Stimulated activated CD4-positive, alpha-beta T cell treated with anti-CD3 and anti-CD28 coated beads, Interleukin-4, amount 100 ng/mL, for 1 hour (primary cell): ENCODE data around the gene GJB2.

Source experiments
- DNase-seq: peaks from one replicate; pipeline ENCODE4 v3.0.0-alpha.2; 2020

GJB2 gene

DNA sequence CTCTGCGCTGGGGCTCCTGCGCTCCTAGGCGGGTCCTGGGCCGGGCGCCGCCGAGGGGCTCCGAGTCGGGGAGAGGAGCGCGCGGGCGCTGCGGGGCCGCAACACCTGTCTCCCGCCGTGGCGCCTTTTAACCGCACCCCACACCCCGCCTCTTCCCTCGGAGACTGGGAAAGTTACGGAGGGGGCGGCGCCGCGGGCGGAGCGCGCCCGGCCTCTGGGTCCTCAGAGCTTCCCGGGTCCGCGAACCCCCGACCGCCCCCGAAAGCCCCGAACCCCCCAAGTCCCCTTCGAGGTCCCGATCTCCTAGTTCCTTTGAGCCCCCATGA lies at the start of gene GJB2:
Gene GJB2 (minus strand): TSS at position 103 of the 326 bp plus-strand sequence. CDS start 3,357 bp downstream, outside the sequence.
- DNase-seq = peak; percentile 19

DNA sequence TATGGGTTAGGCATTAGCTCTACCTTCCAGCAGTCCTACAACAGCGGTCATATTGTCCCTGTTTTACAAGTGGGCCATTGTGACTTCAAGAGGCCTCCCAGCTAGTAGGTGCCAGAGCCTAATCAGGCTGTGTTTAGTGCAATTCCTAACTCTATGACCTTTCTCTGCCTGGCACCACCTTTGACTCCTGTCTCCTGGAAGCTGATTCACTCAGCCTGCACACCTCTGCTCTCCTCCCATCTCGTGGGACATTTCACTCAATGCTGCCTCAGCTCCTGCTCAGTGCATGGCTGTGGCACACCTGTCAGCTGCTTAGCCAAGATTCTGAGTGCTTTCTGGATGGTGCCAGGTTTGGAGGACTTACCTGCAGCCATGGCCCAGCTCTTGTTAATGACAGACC lies 48.9 kb upstream of the GJB2 start:
- no peak for DNase-seq

DNA sequence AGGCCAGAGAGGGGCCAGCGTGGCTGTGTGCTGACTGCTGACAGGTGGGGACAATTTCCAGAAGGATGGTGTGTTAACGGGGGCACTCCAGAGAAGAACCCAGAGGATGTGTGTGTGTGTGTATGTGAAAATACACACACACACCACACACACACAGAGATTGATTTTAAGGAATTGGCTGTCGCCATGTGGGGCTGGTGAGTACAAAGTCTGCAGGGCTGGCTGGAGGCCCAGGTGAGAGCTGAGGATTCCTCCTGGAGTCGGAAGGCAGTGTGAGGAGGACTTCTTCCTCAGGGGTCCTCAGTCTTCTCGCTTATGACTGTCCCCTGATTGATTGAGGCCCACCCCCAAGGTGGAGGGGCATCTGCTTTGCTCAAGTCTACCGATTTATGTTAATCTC lies 47.0 kb upstream of the GJB2 start:
- DNase-seq = no peak

DNA sequence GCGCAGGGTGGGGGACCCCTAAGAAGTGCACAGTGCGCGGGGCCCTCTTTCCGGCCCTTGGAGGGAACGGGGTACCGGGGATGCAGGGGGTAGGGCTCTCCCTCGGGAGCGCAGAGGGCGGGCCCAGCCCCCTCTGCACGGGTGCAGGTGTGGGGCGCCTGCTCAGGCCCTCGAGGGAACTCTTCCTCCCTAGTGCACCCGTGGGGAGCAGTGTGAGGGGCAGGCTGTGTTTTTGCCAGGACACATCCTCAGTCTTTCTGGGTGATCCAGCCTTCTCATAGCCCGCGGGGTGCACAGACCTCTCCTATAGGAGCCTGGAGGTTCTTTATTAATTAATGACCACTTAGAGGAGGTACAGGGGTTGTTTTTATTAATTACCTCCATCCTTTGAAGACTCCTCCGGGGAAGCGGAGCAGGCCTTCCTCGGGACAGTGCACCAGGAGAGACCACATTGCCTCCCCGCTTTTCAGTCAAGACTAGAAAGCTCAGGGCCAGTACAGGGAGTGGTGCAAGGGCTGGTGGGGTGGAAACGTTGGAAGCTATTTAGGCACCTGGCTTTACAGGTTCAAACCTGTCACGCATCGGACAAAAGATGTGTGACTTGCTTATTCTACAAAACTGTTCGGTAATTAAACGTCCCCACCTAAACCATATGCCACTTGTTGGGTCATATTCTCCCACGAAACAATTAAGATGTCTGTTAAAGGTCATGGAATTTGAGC lies 40.0 kb upstream of the GJB2 start:
- DNase-seq = no peak

DNA sequence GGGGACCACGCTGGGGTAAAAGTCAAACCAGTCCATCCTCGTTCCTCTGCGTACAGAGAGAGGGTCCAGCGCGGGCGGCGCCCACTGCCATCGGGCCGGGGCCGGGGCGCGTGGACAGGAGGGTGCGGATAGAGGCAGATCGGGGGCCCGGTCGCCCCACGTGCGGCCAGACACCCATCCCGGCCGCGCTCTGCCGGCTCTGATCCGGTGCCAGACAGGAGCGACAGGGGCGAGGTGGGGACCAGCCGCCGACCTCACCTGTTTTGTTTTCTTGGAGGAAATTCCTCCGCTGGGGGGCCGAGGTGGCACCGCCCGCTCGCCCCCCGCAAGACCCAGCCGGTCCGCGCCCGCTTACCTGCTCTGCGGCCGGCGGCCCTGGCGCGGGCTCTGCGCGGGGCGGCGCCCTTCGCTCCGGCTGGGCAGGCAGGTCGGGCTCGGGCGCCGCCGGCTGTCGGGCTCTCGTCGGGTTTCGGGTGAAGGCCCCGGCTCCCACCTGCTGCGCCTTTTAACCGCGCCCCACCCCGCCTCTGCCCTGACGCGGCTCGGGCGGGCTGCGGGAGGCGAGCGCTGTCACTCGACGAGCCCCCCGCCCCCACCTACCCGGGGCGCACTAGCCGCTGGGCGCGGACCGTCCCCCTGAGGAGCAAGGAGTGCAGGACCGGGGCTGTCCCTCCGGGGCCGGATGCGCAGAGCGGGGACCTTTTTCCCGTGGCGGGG lies 39.3 kb upstream of the GJB2 start, which contains the start of gene GJB6:
Gene GJB6 (minus strand): TSS at position 481 of the 717 bp plus-strand sequence. CDS start 8,839 bp downstream, outside the sequence.
- peak; percentile 46 for DNase-seq

DNA sequence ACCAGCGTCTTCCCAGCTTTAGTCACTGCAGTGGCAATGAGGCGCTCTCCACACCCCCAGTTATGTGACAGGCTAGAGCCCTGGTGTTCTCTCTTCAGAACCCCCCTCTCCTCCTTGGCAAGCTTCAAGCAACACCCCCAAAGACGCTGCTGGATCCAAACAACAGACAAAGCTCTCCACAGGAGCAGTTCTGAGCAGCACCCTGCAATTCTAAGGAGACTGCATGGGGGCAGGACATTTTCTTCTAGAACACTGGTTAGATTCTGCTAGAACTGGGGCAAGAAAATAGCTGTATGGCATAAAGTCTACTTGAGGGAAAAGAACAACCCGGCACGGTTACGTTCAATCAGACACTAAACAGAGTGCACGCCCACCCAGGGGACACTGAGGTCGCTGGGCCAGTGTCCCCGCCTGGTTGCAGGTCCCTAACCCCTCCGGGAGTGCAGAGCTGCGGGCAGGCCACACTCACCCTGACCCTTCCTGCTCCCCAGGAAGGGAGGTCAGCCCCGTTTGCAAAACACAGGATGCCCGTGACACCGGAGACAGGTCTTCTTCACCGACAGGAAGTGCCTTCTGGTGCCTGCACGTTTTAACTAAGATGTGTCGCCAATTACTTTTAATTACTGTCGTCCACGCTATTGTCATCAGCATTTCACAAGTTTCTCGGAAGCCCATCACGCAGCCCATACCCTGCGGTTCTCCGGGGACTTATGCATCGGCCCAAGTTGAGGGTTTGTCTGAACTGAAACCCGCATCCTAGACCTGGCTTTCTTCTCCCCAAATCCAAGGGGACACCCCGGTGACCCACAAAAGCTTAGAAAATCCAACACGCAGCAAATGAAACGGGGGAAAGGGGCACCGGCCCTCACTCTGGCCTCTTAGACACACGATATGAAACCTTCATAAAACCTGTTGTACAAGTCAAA lies 38.4 kb upstream of the GJB2 start:
- peak; percentile 7 for DNase-seq

DNA sequence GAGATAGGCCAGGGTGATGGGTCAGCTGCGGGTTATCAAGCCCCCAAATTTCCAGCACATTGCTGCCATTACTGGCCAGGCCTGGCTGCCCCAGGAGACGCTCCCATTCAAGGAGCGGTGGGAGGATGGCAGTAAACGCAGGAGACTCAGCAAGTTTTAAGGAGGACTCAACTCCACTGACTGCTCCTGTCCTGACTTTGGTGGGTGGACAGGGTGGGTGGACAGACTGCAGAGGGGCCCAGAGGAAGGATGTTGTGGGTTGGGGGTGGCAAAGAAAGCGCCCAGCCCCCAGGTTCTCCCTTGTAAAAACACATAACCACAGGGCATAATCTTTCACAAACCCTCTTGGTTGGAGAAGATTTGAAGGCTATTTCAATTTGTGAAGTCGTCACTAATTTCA lies 35.0 kb upstream of the GJB2 start:
- DNase-seq = no peak

DNA sequence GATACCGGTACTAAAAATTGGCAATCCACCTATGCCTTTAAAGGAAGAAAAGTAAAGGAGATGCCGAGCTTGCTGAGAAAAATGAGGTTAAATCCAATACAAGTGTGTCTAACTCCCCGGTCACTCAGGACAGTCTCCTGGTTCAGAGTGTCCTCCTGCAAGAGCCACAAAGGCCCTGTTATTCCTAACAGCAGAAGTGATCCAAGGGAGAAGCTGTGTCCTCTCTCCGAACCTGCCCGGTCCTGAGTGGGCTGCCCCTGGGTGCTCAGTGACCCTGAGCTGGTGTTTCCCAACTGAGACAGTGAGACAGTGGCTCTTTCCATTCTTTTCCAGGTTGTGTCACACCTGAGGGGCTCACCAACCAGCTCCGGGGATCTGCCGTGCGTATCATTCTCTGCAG lies 34.5 kb upstream of the GJB2 start:
- no peak for DNase-seq

DNA sequence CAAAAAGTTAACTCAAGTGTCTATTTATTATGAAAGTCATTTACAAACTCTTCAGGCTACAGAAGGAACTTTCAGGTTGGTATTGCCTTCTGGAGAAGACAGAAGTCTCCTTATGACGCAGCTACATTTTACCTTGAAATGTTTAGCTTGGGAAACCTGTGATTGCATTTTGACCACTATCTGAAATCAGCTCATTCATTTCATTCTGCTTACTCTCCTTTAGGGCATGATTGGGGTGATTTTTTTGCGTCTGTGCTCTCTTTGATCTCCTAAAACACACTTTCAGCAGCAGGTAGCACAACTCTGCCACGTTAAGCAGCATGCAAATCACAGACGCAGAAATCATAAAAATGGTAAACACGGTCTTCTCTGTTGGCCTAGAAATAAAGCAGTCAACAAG lies 29.8 kb upstream of the GJB2 start:
- DNase-seq = no peak

DNA sequence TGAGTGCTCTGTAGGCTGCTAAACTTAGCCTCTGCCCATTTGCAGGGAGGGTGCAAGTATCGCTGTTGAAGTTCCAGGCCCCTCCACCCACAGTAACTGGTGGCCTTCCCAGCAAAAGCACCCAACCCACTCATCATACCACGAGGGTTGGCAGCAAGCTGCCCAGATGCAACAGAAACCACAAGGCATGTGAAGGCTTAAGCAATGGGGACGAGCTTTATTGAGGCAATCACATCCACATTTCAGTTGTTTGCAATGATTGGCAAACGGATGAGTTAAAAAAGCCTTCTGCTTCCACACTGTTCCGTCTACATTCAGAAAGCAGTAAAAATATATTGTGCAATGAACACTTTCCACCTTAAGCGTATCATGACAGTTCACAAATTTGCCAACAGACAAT lies 29.0 kb upstream of the GJB2 start:
- DNase-seq = no peak

DNA sequence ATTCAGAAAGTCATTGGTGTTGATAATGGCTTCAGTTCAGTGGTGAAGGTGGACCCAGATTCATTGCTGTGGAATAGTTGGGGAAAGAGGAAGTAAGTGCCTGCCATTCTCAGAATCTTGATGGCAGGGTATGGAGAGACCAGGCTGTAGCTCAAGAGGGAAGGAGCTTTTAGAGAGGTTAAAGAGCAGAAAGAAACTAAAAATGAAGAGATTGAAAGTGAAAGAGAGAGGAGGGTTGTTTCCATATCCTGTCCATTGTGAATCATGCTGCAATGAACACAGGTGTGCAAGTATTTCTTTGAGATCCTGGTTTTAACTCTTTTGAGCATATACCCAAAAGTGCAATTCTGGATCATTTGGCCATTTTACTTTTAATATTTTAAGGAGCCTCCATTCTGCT lies 26.8 kb upstream of the GJB2 start:
- no peak for DNase-seq

DNA sequence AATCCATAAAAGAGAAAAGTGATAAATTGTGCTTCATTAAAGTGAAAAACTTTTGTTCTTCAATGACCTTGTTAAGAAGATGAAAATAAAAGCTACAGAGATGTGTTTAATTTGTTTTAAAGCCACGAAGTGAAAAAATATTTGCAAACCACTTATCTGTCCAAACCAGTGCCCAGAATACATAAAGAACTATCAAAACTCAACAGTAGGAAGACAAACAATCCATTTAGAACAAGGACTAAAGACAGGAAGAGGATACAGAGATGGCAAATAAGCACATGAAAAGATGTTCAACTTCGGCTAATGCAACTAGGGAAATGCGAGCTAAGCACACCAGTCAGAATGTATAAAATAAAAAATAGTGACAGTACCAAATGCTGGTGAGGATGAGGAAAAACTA lies 24.4 kb upstream of the GJB2 start:
- DNase-seq = no peak

DNA sequence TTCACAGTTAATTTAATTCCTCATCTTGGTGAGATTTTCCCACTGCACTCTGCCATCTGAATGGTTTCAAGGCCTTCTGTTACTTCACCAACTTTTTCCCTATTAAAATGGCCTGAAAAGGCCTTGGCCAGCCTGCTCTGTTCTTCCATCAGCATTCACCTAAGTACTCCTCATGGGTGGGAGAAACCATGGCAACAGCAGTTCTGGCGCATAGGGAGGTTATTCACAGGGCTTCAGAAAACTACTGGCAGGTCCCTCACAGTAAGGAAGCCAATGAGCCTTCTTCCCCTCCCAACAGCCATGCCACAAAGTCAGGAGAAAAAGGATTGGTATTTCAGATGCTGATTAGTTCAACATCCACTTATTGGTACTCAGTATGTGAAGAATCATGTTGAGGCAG lies 17.2 kb upstream of the GJB2 start:
- no peak for DNase-seq

DNA sequence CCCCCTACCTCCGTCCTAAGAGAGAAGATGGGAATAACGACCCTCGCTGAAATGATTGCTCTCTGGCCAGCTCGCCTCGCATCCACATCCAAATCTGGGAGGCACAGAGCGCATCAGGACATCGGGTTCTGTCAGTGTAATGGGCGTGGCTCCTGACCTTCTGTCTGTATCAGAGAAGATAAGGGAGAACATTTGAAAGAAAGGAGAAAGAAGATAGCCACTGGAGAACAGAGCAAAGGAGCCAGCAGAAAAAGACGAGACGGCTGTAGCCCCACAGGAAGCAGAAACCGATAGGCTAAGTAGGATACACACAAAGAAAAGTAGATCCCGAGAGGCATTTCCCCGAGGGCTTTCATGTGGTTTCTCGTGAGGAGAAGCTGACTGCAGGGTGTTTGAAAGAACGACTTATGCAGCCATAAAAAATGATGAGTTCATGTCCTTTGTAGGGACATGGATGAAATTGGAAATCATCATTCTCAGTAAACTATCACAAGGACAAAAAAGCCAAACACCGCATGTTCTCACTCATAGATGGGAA lies 14.0 kb upstream of the GJB2 start:
- no peak for DNase-seq

DNA sequence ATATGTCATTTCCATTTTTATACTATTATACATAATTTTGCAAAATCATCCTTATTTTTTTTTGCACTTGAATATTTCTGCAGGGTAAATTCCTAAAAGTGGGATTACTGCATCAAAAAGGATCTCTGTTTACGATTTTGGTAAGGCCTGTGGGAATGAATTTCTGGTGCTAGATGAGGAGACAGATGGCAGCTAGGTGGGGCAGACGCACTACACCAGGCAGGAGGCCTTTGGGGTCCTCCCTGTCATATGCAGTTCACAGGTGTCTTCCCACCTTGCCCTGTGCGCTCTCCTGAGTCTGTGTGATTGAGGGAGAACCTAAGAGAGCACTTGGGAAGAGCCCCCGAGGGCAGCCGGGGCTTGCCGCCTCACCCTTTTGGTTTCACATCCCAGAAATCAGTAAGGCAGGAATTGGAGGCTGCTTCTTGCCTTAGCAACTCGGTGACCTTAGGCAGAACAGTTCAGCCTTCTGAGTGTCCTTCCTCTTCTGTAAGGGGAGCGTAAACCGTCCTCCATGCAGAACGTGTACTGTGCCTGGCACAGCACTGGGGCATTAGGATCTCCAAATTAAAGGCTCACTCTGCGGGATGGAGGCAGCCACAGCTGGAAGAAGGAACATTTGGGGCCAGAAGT lies 13.4 kb upstream of the GJB2 start:
- DNase-seq = no peak

DNA sequence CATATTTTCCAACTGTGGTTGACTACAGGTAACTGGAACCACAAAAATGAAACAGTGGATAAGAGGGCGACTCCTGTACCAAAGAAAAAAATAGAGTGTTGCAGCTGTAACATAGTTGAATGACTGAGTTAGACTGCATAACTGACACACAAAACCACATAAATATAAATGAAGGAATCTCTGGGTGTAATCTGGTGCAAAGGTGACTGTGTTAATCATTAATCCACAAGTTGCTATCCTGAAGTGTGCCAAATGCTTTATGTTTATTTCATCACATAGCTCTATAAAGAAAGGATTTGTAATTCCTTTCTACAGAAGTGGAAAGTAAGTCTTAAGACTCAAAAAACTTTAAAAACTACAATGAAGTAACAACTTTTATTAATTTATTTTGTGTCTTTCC lies 6.0 kb upstream of the GJB2 start:
- DNase-seq = no peak

DNA sequence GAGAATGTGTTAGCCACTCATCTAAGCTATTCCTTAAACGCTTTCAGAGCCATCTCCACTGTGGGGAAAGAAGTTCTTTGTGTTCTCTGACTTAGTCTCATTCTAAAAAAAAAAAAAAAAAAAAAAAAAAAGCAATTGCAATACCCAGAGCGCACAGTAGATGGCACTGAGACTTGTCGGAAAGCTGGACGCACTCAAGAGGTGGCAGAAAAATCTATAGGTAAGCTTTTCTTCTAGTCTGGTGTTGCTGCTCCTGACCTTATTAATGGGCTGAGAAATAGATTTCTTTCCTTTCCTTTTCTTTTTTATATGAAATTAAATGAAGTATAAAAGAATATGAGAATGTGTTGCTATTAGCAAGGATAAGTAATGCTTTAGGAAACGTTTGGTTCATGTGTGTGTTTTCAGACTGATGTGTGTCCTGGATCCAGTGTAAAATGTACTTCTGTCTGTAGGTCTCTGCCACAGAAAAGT lies 4.7 kb upstream of the GJB2 start:
- DNase-seq = no peak

DNA sequence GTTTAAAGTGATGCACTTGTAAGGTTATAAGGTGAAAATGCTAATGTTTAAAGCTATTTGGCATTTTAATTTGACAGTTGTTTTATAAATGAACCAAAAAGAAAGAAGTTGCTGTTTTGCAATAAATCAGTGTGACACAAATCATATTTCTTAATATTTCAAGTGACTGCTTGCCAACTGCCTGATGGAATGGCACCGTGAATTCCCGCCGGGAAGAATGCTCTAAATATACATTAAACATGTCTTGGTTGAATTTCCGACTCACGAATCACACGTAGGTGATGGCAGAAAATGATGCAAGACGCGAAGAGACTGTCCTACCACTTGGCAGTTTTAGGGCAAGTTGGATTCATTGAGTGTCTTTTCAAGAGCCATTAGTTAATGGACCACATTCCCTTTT lies 3.1 kb upstream of the GJB2 start:
- no peak for DNase-seq

DNA sequence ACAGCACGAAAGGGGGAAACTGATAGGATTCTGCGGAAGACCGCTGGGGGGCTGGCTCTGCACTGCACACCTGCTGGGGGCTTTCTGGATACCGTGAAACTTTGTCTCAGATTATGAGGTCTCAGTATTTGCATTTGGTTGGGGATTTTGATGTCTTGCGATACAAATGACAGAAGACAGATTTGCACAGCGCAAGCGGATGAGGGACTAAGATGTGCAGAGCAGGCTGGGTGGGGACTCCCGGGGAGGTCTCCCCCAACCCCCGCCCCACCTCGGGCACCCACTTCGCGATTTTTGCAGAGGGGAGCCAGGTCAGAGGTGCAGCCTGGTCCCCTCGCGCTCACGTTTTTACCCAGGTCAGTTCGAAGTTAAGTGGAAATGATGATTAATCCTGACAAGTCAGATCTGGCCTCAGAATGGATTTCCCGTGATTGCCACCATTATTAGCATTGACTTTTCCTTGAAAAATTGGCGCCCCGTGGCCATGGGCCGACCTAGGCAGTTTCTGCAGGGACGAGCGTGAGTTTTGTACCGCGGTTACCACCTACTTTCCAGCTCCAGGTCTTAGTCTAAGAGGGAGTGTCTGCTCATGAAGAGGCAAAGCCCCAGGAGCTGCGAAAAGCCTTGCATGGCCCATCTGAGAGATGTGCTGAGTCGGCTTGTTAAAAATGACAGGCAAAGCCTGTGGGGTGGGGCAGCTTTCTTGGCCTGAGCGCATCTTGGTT lies 1.3 kb upstream of the GJB2 start:
- DNase-seq = no peak

DNA sequence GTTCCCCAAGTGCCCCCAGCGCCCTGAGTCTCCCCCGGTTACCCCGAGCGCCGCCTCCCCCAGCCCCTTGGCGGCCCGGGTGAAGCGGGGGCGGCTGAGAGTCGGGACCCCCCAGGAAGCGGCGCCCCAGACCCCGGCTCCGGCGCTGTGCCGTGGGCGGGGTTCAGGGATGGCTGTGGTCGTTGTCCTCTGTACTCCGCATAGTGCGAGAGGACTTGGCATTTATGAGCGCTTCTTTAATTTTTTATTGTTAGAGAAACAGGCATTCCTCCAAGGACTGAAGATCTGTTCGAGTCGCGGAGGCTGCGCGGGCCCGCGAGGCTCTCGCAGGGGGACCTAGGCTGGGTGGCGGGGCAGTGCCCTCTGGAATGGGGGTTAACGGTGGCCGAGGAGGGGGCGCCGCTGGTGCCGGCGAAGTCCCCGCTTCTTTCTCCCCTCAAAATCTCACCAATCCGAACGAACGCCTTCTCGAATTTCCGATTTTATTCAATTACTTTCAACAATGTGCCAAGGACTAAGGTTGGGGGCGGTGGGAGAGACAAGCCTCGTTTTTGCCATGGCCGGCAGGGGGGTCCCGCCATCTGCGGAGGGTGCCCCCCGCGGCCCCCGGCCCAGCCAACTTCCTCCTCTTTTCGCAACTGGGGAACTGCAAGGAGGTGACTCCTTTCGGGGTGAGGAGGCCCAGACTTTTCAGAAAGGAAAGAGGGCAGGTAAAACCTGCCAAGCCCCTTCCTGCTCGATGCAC lies 596 bp upstream of the GJB2 start:
- DNase-seq = no peak

DNA sequence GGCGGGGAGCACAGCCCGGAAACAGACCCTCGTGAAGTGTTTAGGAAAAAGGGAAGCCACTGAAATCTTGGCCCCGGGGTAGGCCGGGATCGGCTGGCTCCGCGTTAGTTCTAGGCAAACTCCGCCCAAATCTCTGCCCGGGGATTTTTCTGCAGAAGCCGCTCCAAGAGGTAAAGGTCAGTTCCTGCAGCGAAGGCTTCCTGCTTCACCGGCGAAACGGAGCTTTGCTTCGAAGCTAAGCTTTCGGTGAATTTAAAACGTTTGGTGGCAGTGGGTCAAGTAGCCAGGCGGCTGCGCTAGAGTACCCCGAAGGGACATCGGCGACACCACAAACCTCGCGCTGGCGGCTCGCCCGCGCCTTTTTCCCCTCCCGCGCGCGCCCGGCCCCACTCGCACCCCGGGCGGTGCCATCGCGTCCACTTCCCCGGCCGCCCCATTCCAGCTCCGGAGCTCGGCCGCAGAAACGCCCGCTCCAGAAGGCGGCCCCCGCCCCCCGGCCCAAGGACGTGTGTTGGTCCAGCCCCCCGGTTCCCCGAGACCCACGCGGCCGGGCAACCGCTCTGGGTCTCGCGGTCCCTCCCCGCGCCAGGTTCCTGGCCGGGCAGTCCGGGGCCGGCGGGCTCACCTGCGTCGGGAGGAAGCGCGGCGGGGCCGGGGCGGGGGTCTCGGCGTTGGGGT lies 441 bp downstream of the GJB2 start:
- DNase-seq = no peak
